K562 (cell line): Measurements from ENCODE around the gene ADIPOR2. TPM values are rescaled to one million over a fixed set of nuclear protein-coding genes. Genes with fewer than 3 reads are reported as not detected.

Experiments used
- ATAC-seq: fragments of 200-7000 bp; cut with Tn5 transposase; 3 replicates; pipeline ENCODE4 v1.9.1; 2020; ENCODE audit warnings: moderate library complexity
- BruUV-seq: library from RNA; stranded (reverse); fragments of 400-500 nt; replicated peaks from 2 replicates; lab custom pipeline; 2021; lab: Mats Ljungman, UMichigan
- CTCF ChIA-PET: fragments of 300-600 bp; formaldehyde crosslinking; extraction: SDS; loops from one replicate; lab custom pipeline; 2021; ENCODE audit warnings: low intra/inter-chr PET ratio; lab: Yijun Ruan, JAX
- POLR2A ChIA-PET: fragments of 300-600, 350-650 bp; sonication (Branson Sonifier 250); formaldehyde crosslinking; extraction: SDS; loops from one replicate; lab custom pipeline; 2021; ENCODE audit warnings: antibody characterized with exemption, inconsistent platforms; lab: Yijun Ruan, JAX
- DNase-seq, 4 experiments: peaks; one replicate each; pipeline versions ENCODE4 v3.0.0 to v3.0.0-alpha.2; 2011 to 2018; ENCODE audit warnings: low spot score in 3 of 4, mixed read lengths in 3 of 4; ENCODE audit errors: extremely low read depth in 1 of 4
- FAIRE-seq: peaks from 2 replicates; lab custom pipeline; 2011; peaks lifted over from hg19 to GRCh38; lab: Jason Lieb, UNC
- H2AFZ ChIP-seq: 2 replicates; pipeline ENCODE4 v1.6.0; 2011; ENCODE audit warnings: low read depth, low read length, control low read depth, inconsistent platforms
- H3K27ac ChIP-seq: fragments of 200-600 bp; 3 replicates; pipeline ENCODE4 v1.8.0; 2011; ENCODE audit warnings: low read depth, mild to moderate bottlenecking, control low read depth, inconsistent platforms, low read length, moderate library complexity, mixed read lengths; ENCODE audit errors: extremely low read depth
- H3K27me3 ChIP-seq, 2 experiments: fragments of 300-600 bp in 1 of 2; 2 replicates in 1 of 2; 3 replicates in 1 of 2; pipeline versions ENCODE4 v1.6.0 to v1.8.0; 2011; ENCODE audit warnings: inconsistent platforms in 2 of 2, low read length in 2 of 2, mild to moderate bottlenecking in 1 of 2, mixed read lengths in 1 of 2, moderate library complexity in 1 of 2; ENCODE audit not compliant: control insufficient read depth in 2 of 2, insufficient read depth in 2 of 2
- H3K36me3 ChIP-seq: fragments of 300-600 bp; 3 replicates; pipeline ENCODE4 v1.8.0; 2011; ENCODE audit warnings: mild to moderate bottlenecking, low read length, inconsistent platforms; ENCODE audit not compliant: control insufficient read depth, insufficient read depth
- H3K4me1 ChIP-seq, 2 experiments: fragments of 200-600 bp in 1 of 2; replicated peaks in 1 of 2; 2 replicates in 1 of 2; 3 replicates in 1 of 2; pipeline versions ENCODE4 v1.5.1 to v1.8.0; 2011; ENCODE audit warnings: inconsistent platforms in 2 of 2, low read length in 2 of 2, mild to moderate bottlenecking in 1 of 2, mixed read lengths in 1 of 2, moderate library complexity in 1 of 2; ENCODE audit not compliant: control insufficient read depth in 2 of 2, insufficient read depth in 2 of 2
- H3K4me2 ChIP-seq: 2 replicates; pipeline ENCODE4 v1.6.1; 2011; ENCODE audit warnings: low read length, control low read depth, inconsistent platforms, mixed read lengths; ENCODE audit not compliant: insufficient read depth
- H3K4me3 ChIP-seq: fragments of 200-600 bp; sonication (generic), shearing (Covaris generic); 2 replicates; pipeline ENCODE4 v1.5.1; 2016; ENCODE audit warnings: control low read depth, inconsistent platforms
- H3K79me2 ChIP-seq: fragments of 200-600 bp; 3 replicates; pipeline ENCODE4 v1.8.0; 2011; ENCODE audit warnings: low read length, inconsistent platforms; ENCODE audit not compliant: control insufficient read depth, insufficient read depth
- H3K9ac ChIP-seq, 2 experiments: 2 replicates each; pipeline versions ENCODE4 v1.6.0 to v1.6.1; 2011; ENCODE audit warnings: low read depth in 2 of 2, low read length in 2 of 2, control low read depth in 1 of 2, inconsistent platforms in 1 of 2, mild to moderate bottlenecking in 1 of 2, mixed read lengths in 1 of 2; ENCODE audit not compliant: insufficient read depth in 1 of 2
- H3K9me1 ChIP-seq: one replicate; pipeline ENCODE4 v1.6.0; 2011; ENCODE audit warnings: inconsistent platforms, mild to moderate bottlenecking, low read length, moderate library complexity; ENCODE audit not compliant: control insufficient read depth, insufficient read depth
- H3K9me3 ChIP-seq: replicated peaks from 2 replicates; pipeline ENCODE4 v1.5.1; 2011; ENCODE audit warnings: low read depth, low read length, inconsistent platforms; ENCODE audit not compliant: control insufficient read depth, insufficient read depth
- H4K20me1 ChIP-seq: replicated peaks from 2 replicates; pipeline ENCODE4 v1.6.1; 2011; ENCODE audit warnings: low read length, inconsistent platforms, mixed read lengths; ENCODE audit not compliant: control insufficient read depth, insufficient read depth
- CGGBP1 ChIP-seq: fragments of 250-450 bp; sonication (Bioruptor Pico); IDR thresholded peaks from 2 replicates; pipeline ENCODE4 v1.9.0; 2021; ENCODE audit warnings: mild to moderate bottlenecking
- FOSL1 ChIP-seq: fragments of 200-800 bp; sonication (Bioruptor generic); conservative IDR thresholded peaks from 2 replicates; pipeline ENCODE4 v1.6.1; 2016; ENCODE audit warnings: missing genetic modification characterization, missing compliant biosample characterization
- MTA1 ChIP-seq: fragments of 450-650 bp; IDR thresholded peaks from 2 replicates; pipeline ENCODE4 v1.6.1; 2017; ENCODE audit warnings: borderline replicate concordance
- SLC30A9 ChIP-seq: fragments of 250-450 bp; sonication (Bioruptor Pico); IDR thresholded peaks from 2 replicates; pipeline ENCODE4 v1.8.0; 2022; ENCODE audit warnings: mild to moderate bottlenecking, moderate library complexity
- TFAM ChIP-seq: fragments of 250-450 bp; sonication (Bioruptor Pico); conservative IDR thresholded peaks from 2 replicates; pipeline ENCODE4 v1.5.0; 2021; ENCODE audit warnings: mild to moderate bottlenecking, moderate library complexity
- XRCC5 ChIP-seq: fragments of 200-400 bp; formaldehyde crosslinking; IDR thresholded peaks from 2 replicates; pipeline ENCODE4 v1.6.1; 2017; ENCODE audit warnings: low read depth, mild to moderate bottlenecking, low read length
- ZBTB5 ChIP-seq: fragments of 450-650 bp; IDR thresholded peaks from 2 replicates; pipeline ENCODE4 v1.6.1; 2017; ENCODE audit warnings: antibody characterized with exemption
- ZNF76 ChIP-seq: fragments of 250-450 bp; sonication (Bioruptor Pico); IDR thresholded peaks from 2 replicates; pipeline ENCODE4 v1.4.0; 2020; ENCODE audit warnings: mild to moderate bottlenecking, moderate library complexity, borderline replicate concordance
- WGBS: fragments of 100-300 bp; shearing (Covaris generic); methylation state at CpG from one replicate; pipeline ENCODE4 v1.1.6; 2016; ENCODE audit warnings: low coverage, mixed read lengths; ENCODE audit not compliant: insufficient coverage; ENCODE audit errors: missing lambda C conversion rate; 5-methylcytosine and 5-hydroxymethylcytosine counted together
- in situ Hi-C: fragments of 300-500 bp; cut with MboI; formaldehyde crosslinking; loops from 4 replicates; pipeline ENCODE4 v1.15.0; 2018; ENCODE audit warnings: inconsistent platforms, mixed read lengths
- intact Hi-C: fragments of 100-400 bp; cut with micrococcal nuclease; formaldehyde crosslinking; loops from 2 replicates; pipeline ENCODE4 v1.14.2; 2022
- polyA plus RNA-seq, 8 experiments: library from polyadenylated mRNA; depleted of rRNA in 4 of 8; stranded (reverse) in 5 of 8; unstranded in 3 of 8; fragments of >200 nt; fragmentation: Nextera tagmentation in 2 of 8; fragmentation: Illumina TruSeq in 1 of 8; extraction: Ambion mirVana in 2 of 8; extraction: Trizol in 1 of 8; gene quantifications; 2 replicates each; pipeline versions ENCODE4 v1.2.1 to v1.2.3, GENCODE V29; 2011 to 2014; ENCODE audit warnings: inconsistent platforms in 1 of 8, missing spikeins in 1 of 8
- total RNA-seq, 7 experiments: library from RNA; depleted of rRNA in 6 of 7; stranded (reverse); fragments of >200 nt in 6 of 7; fragmentation: Illumina TruSeq in 2 of 7; extraction: Trizol in 2 of 7; gene quantifications; 2 replicates each; pipeline versions ENCODE4 v1.2.1 to v1.2.3, GENCODE V29; 2011 to 2021; ENCODE audit warnings: low replicate concordance in 1 of 7

Gene ADIPOR2
- total and polyA plus RNA-seq, 9 of the 15 experiments (the other 6 are each of a cell fraction or from before 2014, with no cell fraction given) = 10.9 to 63.5 (median 46.0) TPM

DNA sequence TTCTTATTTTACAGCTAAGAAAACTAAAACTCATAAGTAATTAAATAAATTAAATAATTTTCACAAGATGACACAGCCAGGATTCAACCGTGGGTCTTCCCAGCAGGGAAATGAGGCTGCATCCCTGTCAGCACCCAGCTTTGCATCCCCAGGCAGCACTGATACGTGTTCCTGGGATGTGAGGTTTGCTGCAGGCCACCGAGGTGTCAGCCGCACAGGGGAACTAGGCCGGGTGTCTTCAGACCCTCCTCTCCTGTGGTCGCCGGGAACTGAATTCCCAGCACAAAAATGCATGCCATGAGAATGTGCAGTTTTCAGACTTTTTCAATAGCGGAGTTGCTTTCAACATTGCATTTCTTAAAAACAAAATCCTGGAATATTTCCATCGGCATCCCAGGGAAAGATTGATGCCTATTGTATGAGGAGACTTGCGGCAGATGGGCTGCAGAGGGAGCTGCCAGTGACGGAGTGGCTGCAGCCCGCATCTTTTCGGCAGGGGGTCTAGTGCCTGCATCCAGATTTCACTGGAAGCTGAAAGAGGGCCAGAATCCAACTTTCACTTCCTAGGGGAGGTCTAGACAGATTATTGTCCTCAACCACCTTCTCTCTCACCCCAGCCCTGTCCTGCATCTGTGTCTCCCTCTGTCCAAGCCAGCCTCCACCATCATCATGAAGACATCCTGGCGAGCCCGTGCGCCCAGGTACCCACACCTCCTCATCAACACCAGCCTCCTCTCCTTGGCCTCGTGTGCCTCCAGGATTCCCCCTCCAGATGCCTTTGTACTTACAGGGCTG lies 142.1 kb downstream of the ADIPOR2 start:
- H3K9ac ChIP-seq = no peak overlapping the region
- in situ Hi-C loops = no loop called here
- H2AFZ ChIP-seq = no peak overlapping the region
- CTCF ChIA-PET = no interaction called here
- H3K4me3 ChIP-seq = no peak overlapping the region
- peaks cover 11% of the 10 kb centered on the region; the same call in 1 of the 2 replicates for H4K20me1 ChIP-seq
- no peak for ATAC-seq
- H3K79me2 ChIP-seq = no peaks in the 10 kb centered on the region
- POLR2A ChIA-PET = no interaction called here
- H3K27me3 ChIP-seq = peaks cover 14 to 80% of the 10 kb centered on the region in 2 experiments; a peak in 4 of 5 replicates
- no peak overlapping the region for H3K4me2 ChIP-seq
- intact Hi-C loops = no loop called here
- no peak overlapping the region for H3K27ac ChIP-seq
- H3K4me1 ChIP-seq = peaks cover 0 to 14% of the 10 kb centered on the region in 2 experiments; a peak in 2 of 5 replicates
- BruUV-seq = no TSS peak
- H3K9me3 ChIP-seq = no peaks in the 10 kb centered on the region
- H3K9me1 ChIP-seq = no peaks in the 10 kb centered on the region
- WGBS = 4% methylated on average over 16 of the region's 17 CpGs
- FAIRE-seq = no peak
- no peak for TF ChIP-seq ZNF76 (CRISPR knock-in tag)
- TF ChIP-seq MTA1 = no peak
- TF ChIP-seq XRCC5 = no peak
- no peak for TF ChIP-seq FOSL1 (tag)
- no peak for TF ChIP-seq SLC30A9 (CRISPR knock-in tag)
- no peak for TF ChIP-seq TFAM
- no peak for TF ChIP-seq CGGBP1 (CRISPR knock-in tag)
- TF ChIP-seq ZBTB5 = no peak
- TF ChIP-seq, all 486 proteins: peak for 0
- no peaks in the 10 kb centered on the region for H3K36me3 ChIP-seq
- no peak for DNase-seq
